Measurements from ENCODE around the gene CARNS1. TPM values are rescaled to one million over a fixed set of nuclear protein-coding genes. Genes with fewer than 3 reads are reported as not detected.

The CARNS1 gene
- total RNA-seq (2022) (0.10 TPM in 1 of 2 replicates, not detected in the other), Bru-seq, nascent RNA (percentile 18 among the genes with signal in this experiment), BruChase-seq, experiment 1, labeled RNA remaining after a 6-hour chase (percentile 13 among the genes with signal in this experiment), BruChase-seq, experiment 2, labeled RNA remaining after a 2-hour chase (percentile 17 among the genes with signal in this experiment)
- long read RNA-seq = 0 reads

DNA sequence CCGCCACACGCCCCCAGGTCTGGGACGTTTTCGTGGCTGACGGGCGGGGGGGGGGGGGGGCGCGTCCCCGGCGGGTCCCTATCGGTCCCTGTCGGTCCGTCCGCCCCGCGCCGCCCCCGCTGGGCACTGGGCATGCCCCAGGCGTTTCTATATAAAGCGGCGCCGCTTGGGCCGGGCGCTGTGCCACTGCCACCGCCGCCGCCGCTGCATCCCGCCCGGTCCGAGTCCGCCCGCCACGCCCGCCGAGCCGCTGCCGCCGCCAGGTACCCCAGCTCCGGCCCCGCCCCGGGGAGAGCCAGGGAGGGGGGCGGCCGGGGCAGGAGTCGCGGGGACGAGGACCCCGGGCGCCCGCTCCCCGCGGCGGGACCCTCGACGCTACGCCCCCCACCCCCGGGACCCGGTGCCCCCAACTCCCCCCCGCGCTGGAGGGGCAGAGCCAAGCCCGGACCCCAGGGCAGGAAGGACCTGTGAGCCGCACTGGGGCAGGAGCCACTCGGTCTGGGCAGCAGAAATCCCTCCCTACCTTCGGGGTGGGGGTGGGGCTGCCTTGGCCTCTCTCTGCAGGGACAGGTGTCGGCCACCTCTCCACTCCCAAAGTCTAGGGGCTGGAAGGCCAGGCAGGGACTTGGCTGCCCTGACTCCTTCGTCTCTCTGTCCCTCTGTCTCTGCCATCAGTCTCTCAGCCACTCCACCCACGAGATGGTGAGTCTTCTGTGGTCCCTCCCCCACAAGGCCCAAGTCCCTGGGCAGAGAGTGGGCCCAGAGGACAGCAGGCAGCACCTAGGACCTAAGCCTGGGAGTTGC, at the start of gene CARNS1:
TSS of gene CARNS1 (plus strand) at position 178 of the 804 bp plus-strand sequence. CDS start at position 700, 522 bp downstream.
- Mint-ChIP-seq H3K9me3 (ENCODE audit: low read depth, unreplicated experiment) (no peaks in the 10 kb centered on the region), H3K27ac (ENCODE audit: unreplicated experiment) (no peak within 1 kb of the TSS), H3K27me3 (ENCODE audit: unreplicated experiment) (peaks cover 56% of the 10 kb centered on the region), H3K4me3 (ENCODE audit: low read depth, unreplicated experiment) (peak within 1 kb of the TSS; percentile 40), H3K36me3 (ENCODE audit: insufficient read depth, unreplicated experiment) (peaks cover 13% of the 10 kb centered on the region), H3K4me1 (ENCODE audit: low read depth, unreplicated experiment) (peaks cover 8% of the 10 kb centered on the region)
- CTCF ChIA-PET = no interaction called here
- no peak for TF ChIP-seq CTCF (IDR thresholded peaks at IDR 0.05; ENCODE audit: unreplicated experiment)
- no TSS peak for BruUV-seq (replicated peaks)
- DNase-seq = no peak
- intact Hi-C loops (cut with micrococcal nuclease; ENCODE audit: unreplicated experiment) = no loop called here

DNA sequence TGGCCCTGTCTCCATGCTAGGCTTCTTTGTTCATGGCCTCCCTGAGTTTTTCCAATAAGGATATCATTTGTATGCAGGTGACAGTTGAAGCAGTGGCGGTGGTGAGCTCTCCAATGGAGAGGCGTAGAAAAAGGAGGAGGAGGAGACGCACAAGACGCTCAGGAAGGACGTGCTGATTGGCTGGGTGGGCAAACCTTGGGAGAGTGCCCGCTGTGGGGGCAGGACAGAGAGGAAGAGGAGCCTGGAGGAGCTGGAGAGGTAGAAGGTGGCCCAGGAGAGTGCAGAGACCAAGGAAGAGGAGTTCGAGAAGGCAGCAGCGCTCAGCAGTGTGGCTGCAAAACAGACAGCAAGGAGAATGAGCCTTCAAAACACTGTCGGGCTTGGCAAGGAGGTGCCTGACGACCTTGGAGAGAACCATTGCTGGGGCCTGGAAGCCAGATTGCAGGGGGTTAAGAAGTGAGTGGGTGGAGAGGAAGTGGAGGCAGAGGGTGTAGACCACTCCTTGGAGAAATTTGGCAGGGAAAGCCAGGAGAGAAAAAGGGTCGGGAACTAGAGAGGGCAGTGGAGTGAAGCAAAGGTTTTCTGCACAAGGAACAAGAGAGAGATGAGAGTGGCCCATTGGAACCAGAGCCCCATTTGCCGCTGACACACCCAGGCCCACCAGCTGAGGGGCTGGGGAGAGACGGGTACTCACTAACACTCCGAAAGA, 49.6 kb upstream of the CARNS1 start:
- BruUV-seq (replicated peaks) = no TSS peak
- H3K27ac Mint-ChIP-seq (ENCODE audit: unreplicated experiment) = no peak overlapping the region
- no peaks in the 10 kb centered on the region for H3K9me3 Mint-ChIP-seq (ENCODE audit: low read depth, unreplicated experiment)
- peaks cover 27% of the 10 kb centered on the region for H3K36me3 Mint-ChIP-seq (ENCODE audit: insufficient read depth, unreplicated experiment)
- H3K4me1 Mint-ChIP-seq (ENCODE audit: low read depth, unreplicated experiment) = peaks cover 31% of the 10 kb centered on the region
- no peak for DNase-seq
- TF ChIP-seq CTCF (IDR thresholded peaks at IDR 0.05; ENCODE audit: unreplicated experiment) = no peak
- H3K27me3 Mint-ChIP-seq (ENCODE audit: unreplicated experiment) = no peaks in the 10 kb centered on the region
- intact Hi-C loops (cut with micrococcal nuclease; ENCODE audit: unreplicated experiment) = no loop called here
- no peak overlapping the region for H3K4me3 Mint-ChIP-seq (ENCODE audit: low read depth, unreplicated experiment)
- CTCF ChIA-PET = no interaction called here

DNA sequence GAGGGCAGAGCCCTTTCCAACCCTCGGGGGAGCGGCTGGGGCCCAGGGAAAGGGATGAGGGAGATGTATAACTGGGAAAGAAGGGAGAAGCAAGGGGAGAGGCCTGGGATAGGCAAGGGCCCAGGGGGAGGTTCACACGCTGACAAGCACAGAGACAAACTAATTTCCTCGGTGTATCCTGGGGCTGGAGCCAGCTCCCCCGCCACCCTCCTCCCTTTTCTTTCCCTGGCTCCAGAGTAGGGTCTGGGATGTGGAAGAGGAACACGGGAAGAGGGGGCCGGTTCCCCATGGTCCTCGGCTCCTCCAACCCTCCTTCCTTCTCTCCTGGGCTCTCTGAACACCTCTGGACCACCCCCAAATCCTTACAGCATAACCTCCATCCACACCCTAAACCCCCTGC, 48.9 kb upstream of the CARNS1 start:
- CTCF ChIA-PET = no interaction called here
- no peak overlapping the region for H3K4me3 Mint-ChIP-seq (ENCODE audit: low read depth, unreplicated experiment)
- no peak for DNase-seq
- intact Hi-C loops (cut with micrococcal nuclease; ENCODE audit: unreplicated experiment) = no loop called here
- peaks cover 32% of the 10 kb centered on the region for H3K36me3 Mint-ChIP-seq (ENCODE audit: insufficient read depth, unreplicated experiment)
- no peaks in the 10 kb centered on the region for H3K27me3 Mint-ChIP-seq (ENCODE audit: unreplicated experiment)
- TF ChIP-seq CTCF (IDR thresholded peaks at IDR 0.05; ENCODE audit: unreplicated experiment) = no peak
- no peaks in the 10 kb centered on the region for H3K9me3 Mint-ChIP-seq (ENCODE audit: low read depth, unreplicated experiment)
- no peak overlapping the region for H3K27ac Mint-ChIP-seq (ENCODE audit: unreplicated experiment)
- no TSS peak for BruUV-seq (replicated peaks)
- peaks cover 36% of the 10 kb centered on the region for H3K4me1 Mint-ChIP-seq (ENCODE audit: low read depth, unreplicated experiment)

GRCh38 chr11:67366961-67367760, 48.3 kb upstream of the CARNS1 start:
- BruUV-seq (replicated peaks) = no TSS peak
- CTCF ChIA-PET = no interaction called here
- H3K36me3 Mint-ChIP-seq (ENCODE audit: insufficient read depth, unreplicated experiment) = peaks cover 38% of the 10 kb centered on the region
- TF ChIP-seq CTCF (IDR thresholded peaks at IDR 0.05; ENCODE audit: unreplicated experiment) = no peak
- intact Hi-C loops (cut with micrococcal nuclease; ENCODE audit: unreplicated experiment) = no loop called here
- no peak overlapping the region for H3K4me3 Mint-ChIP-seq (ENCODE audit: low read depth, unreplicated experiment)
- DNase-seq = no peak
- H3K27me3 Mint-ChIP-seq (ENCODE audit: unreplicated experiment) = no peaks in the 10 kb centered on the region
- no peaks in the 10 kb centered on the region for H3K9me3 Mint-ChIP-seq (ENCODE audit: low read depth, unreplicated experiment)
- no peak overlapping the region for H3K27ac Mint-ChIP-seq (ENCODE audit: unreplicated experiment)
- H3K4me1 Mint-ChIP-seq (ENCODE audit: low read depth, unreplicated experiment) = peaks cover 35% of the 10 kb centered on the region

Data from Calu3 (cell line).